GM12874 (cell line): ENCODE data around the gene FAM3D.

Experiments used
- CTCF ChIP-seq: IDR thresholded peaks from 2 replicates; pipeline ENCODE4 v1.5.1; 2011; ENCODE audit warnings: low read depth, mild to moderate bottlenecking, control low read depth, low read length, moderate library complexity; ENCODE audit not compliant: insufficient read depth

The FAM3D gene

GRCh38 chr3:58690490-58690889, 23.9 kb upstream of the FAM3D start:
- TF ChIP-seq CTCF, result no peak

GRCh38 chr3:58688574-58688973, 22.0 kb upstream of the FAM3D start:
- no peak for TF ChIP-seq CTCF

- TF ChIP-seq CTCF, result no peak
Observed at GRCh38 chr3:58686847-58687246, 20.3 kb upstream of the FAM3D start.

GRCh38 chr3:58685641-58686040, 19.1 kb upstream of the FAM3D start:
- TF ChIP-seq CTCF, result no peak

GRCh38 chr3:58683466-58683865, 16.9 kb upstream of the FAM3D start:
- no peak for TF ChIP-seq CTCF

- no peak for TF ChIP-seq CTCF
Observed at GRCh38 chr3:58683001-58683458, 16.5 kb upstream of the FAM3D start.

GRCh38 chr3:58681863-58682262, 15.3 kb upstream of the FAM3D start:
- no peak for TF ChIP-seq CTCF
